GM18907 (cell line): Measurements from ENCODE around the gene GATAD2B.

Experiments
- ATAC-seq: cut with Tn5 transposase; IDR thresholded peaks from one replicate; pipeline ENCODE4 v1.9.1; 2021; ENCODE audit warnings: mild to moderate bottlenecking, moderate library complexity; ENCODE audit not compliant: unreplicated experiment

Gene GATAD2B

GRCh38 chr1:153951801-153952200 lies 29.0 kb upstream of the GATAD2B start:
- ATAC-seq = no peak

- ATAC-seq = no peak
Observed at GRCh38 chr1:153951183-153951582, 28.4 kb upstream of the GATAD2B start.

DNA sequence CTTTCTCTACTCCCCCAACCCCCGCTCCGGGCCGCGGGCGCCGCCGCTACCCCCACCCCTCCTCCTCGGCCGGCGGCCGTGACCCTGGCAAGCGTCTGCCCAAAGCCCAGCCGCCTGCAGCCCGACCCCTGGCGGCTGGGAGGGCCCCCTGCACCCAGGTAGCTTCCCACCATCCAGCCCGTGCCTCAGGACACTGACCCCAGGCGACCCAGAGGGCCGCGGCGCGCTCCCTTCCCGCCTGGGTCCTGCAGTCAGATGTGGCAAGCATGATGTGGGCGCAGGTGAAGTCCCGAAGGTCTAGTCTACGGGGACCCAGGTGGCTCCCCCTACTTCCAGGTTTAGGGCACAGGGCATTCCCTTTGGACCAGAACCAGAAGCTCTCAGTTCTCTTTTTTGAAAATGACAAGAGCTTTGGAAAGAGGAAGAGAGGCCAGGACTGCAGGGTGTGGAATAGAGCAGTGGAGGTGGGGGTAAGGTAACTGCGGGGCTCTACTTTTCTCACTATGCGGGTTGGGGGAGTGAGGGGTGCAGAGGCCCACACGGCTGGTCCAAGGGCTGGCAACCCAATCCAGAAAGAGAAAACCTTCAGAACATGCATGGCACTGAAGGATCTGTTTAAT lies 24.0 kb upstream of the GATAD2B start, which contains the start of gene DENND4B:
TSS of gene DENND4B (minus strand) at position 97 of the 620 bp plus-strand sequence. CDS start 2,344 bp downstream, outside the sequence.
- ATAC-seq = peak; percentile 59

DNA sequence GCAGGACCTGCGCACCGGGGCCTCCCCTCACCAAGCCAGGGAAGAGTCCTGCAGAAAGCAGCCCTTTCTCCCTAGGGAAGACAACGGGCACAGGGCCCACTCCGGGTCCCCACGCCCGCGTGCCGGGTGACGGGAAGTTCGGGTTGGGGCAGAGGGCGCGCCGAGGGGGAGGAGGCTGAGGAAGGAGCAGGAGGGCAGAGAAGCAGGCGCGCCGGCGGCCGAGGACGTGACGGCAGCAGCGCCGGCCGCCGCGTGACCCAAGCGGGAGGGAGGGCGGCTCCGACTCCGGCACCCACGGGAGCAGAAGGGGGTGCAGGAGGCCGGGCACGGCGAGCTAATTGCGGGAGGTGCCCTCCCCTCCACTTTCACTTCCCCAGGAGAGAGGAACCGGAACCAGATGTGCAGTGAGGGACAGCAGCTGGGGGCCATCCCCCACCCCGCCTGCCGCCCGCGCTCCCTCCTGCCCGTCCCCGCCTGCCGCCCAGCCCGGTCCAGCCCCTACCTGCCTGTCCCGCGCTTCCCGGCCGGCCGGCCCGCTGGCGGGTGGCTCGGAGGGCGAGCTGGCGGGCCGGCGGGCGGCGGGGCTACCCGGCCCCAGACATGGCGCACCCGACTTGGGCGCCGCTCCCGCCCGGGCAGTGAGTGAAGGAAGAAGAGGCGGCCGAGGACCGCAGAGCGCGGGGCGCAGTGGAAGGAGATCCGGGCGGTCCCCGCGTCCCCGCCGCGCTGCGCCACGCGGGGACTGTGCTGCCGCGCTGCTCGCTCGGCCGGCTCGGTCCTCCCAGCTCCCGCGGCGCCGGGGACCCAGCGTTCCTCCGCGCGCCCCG lies 23.2 kb upstream of the GATAD2B start:
- ATAC-seq = peak; percentile 70

- ATAC-seq = peak; percentile 27
Observed at GRCh38 chr1:153945131-153945794, 22.5 kb upstream of the GATAD2B start.

GRCh38 chr1:153944827-153945117 lies 22.0 kb upstream of the GATAD2B start:
- no peak for ATAC-seq

DNA sequence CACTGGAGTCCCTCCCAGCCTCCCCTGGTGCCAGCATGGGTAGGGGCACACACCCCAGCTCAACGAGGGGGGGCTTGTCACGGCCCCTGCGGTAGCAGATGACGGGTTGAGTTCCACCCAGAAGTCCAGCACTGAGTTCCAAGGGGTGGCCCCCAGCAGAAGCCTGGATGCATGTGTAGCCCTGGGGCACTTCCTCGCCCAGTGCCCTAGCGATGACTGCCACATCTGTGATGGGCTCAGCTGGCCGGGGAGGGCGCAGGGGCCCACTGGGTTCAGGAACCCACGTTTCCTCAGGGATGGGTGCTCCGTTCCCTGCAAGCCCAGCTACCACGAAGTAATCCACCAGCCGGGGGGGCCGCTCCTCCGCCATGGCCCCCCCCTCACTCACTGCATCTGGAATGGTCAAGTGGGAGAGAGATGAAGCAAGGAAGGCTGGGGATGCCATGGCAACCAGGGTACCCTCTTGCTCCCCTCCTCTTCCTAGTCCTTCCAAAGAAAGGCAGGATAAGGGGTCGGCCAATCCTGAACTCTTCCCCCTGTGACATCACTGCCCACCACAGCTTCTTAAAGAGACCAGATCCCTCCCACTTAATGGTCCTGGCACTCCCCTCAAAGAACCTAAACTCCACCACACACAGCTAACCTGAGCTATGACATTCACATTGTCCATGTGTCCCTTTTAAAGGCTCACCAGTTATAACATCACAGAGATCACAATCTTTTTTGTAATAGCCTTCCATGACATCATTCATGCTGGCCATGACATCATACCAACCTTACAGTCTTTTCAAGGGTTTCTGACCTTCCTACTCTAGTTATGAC lies 21.4 kb upstream of the GATAD2B start:
- no peak for ATAC-seq

GRCh38 chr1:153942766-153943549 lies 20.2 kb upstream of the GATAD2B start:
- ATAC-seq = no peak

DNA sequence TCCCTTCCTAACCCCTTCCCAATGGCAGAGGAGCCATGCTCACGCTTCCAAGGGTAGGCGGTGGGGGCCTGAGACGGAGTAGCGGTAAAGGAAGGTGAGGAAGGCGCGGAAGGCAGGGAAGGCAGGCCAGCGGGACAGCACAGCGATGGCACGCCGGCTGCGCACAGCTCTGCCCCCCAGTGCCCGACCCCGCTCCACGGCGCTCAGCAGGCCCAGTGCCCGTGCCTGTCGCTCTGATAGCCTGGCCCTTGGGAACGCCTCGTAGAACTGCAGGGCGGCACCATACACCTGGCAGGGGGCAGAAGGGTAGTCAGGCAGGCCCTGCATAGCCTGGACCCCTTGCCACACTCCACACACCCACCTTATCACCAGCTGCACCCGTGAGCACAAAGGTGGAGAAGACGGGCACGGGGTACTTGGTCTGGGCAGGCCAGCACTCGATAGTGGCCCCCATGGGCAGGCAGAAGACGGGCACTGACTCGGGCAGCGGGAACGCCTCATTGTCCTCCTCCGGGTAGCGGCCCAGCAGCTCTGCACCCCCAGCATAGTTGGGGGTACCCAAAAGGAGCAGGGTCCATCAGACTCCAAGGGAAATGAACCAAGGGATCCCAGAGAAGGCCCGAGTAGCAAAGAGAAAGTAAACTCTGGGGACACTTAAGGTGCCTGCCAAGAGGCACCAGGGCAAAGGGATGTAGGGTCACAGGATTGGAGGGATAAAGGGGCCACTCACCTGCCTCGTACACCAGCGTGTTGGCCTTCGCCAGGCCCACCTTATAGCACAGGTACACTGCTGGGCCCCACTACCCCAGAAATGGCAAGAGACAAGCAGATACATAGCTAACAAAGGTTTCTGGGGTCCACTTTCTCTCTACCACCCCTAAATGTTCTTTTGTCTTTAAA lies 19.3 kb upstream of the GATAD2B start:
- no peak for ATAC-seq

DNA sequence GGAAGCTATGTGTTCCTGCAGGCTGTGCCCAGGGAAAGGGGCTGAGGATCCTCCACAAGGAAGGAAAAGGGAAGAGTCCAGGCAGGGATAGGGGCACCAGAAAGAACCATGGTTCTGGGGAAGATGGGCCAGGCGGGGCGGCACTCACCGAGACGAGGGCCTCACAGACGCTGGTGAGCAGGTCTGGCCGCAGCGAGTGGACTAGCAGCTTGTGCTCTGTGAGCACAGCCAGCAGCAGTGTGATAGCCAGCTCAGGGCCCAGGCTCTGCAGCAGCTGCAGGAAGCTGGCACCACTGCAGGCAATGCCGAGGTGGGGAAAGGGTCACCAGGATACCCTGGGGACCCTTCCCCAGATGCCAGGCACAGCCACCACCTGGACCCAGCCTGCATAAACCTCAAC lies 18.0 kb upstream of the GATAD2B start:
- no peak for ATAC-seq

GRCh38 chr1:153939476-153939875 lies 16.7 kb upstream of the GATAD2B start:
- no peak for ATAC-seq

DNA sequence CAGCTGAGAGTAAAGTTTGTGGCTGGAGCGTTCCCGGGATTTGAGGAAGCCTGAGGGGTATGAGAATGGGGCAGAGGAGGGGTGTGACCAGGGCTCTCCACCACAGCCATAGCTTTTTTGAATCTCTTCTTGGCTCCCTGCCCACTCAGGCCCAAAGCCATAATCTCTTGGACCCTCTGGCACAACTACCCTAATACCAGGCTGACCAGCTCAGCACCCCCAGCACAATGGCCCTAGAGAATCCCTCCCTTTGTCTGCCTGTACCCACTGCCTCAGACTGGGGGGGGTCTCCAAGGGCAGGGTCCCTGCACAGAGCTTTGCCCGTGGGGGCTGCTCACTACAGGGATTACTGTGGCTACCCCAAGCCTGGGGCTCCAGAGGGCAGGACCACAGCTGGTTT lies 16.2 kb upstream of the GATAD2B start:
- no peak for ATAC-seq

DNA sequence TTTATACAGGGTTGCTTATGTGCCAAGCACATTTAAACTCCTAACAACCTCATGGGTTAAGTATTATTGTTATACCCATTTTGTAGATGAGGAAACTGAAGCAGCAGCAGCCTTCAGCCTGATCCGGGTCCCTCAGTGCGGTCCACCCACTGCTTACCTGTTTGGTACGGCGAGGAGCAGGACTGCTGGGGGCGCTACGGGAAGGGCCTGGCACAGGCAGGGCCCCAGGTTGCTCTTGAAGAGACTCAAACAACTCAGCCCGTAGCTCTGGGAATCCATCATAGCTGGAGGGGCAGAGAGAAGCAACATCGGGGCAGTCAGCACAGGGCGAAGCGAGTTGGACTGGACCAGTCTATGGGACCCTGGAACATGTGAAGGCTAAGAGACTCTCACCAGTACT lies 14.6 kb upstream of the GATAD2B start:
- ATAC-seq = no peak

DNA sequence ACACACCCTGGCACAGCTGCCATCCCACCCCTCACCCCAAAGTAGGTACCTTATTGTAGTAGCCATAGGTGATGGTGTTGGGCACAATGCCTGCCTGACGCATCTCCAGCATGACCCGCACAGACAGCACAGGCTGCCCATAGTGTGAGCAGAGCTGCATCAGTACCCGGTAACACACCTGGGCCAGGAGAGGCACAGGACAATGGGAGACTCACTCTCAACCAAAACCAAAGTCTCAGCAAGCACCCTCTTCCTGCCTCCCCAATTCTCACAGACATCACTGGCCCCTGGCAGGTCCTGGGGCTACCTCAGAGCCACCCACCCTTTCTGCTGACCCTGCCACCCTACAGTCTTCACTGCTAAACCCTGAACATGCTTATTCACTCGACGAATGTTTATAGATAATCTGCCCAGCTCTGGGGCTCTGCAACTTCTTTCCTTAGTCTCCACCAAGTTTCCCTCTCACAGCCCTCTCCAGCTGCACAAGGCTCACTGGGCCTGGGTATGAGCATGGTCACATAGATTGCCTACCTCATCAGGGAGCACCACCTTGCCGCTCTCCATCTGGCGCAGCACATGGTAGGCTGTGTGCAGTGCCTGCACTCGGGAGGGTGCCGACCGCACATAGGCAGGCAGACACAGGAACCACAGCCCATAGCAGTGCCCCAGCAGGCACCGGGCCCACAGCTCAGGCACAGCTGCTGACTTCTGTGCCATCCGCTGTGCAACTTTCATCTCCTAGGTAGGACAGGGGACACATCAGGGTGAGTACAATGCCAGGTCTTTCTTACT lies 13.4 kb upstream of the GATAD2B start:
- ATAC-seq = no peak

DNA sequence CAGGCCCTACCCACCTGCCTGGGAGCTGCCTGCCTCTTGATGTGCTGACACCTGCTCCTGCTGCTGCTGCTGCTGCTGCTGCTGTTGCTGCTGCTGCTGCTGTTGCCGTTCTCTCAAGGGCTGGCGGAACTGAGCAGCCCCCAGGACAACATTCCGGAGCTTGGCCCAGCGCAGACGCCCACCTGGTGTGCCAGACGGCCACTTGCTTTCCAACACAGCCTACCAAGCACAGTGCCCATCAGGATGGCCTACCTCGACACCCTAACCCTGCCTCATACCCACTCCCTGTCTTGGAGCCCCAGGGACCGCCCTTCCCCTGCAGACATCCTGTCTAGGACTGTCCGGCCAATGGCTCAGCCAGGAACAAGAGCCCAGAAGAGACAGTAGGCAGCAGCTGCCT lies 12.0 kb upstream of the GATAD2B start:
- ATAC-seq = no peak

DNA sequence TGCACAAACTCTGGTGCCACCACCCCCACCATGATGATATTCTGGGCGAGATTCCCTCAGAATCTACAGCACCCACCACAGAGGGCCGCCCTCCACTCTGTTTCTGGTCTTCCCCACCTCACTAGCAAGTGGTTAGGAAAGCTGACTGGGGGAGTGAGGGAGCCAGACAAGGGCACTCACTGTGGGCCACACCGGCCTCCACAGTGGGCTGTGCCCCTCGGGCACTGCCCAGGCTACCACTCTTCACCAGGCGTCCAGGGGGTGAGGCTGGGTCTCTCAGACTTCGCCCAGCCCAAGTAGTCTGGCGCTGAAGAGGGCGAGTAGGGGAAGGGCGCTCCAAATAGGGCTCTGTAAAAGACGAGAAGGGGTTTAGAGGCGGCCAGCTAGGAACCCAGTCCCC lies 11.2 kb upstream of the GATAD2B start:
- no peak for ATAC-seq

DNA sequence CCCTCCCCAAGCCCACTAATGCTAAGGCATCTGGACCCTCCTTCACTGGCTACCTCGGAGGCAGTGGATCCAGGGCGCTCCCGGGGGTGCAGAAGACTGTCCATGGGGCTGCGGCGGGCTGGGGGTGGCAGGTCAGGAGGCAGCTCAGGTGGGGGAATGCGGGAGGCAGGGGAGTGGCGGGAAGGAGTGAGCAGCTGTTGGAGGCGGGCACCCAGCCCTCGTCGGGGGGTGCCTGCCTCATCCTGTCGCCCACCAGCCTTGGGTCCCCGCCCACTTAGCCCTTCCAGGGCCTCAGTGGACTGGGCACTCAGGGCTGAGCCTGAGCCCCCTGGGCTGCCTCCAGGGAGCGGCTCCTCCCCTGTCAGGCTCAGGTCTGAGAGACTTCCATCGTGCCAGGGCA lies 10.7 kb upstream of the GATAD2B start:
- no peak for ATAC-seq
